Liver (tissue), 9 donors: ENCODE results near the gene UBE3C. TPM values are rescaled to one million over a fixed set of nuclear protein-coding genes. Genes with fewer than 3 reads are reported as not detected.

Source experiments
- DNase-seq: peaks from one replicate; pipeline ENCODE4 v3.0.0-alpha.2; 2017; ENCODE audit warnings: low spot score
- H3K27ac ChIP-seq, 2 donors: one replicate each; pipeline ENCODE4 v1.7.0; 2013; ENCODE audit warnings: inconsistent platforms in 2 of 2, low read length in 2 of 2, control low read depth in 1 of 2, low read depth in 1 of 2, mild to moderate bottlenecking in 1 of 2
- H3K27me3 ChIP-seq, 4 donors: one replicate each; pipeline versions ENCODE4 v1.6.1 to v1.7.0; 2013; ENCODE audit warnings: low read length in 3 of 4, inconsistent platforms in 1 of 4, mild to moderate bottlenecking in 1 of 4, moderate library complexity in 1 of 4; ENCODE audit not compliant: control insufficient read depth in 4 of 4, insufficient read depth in 4 of 4
- H3K36me3 ChIP-seq, 4 donors: one replicate each; pipeline versions ENCODE4 v1.6.1 to v1.7.0; 2013; ENCODE audit warnings: low read length in 3 of 4, mild to moderate bottlenecking in 3 of 4, low read depth in 1 of 4, moderate library complexity in 1 of 4; ENCODE audit not compliant: control insufficient read depth in 4 of 4, insufficient read depth in 3 of 4
- H3K4me1 ChIP-seq, 4 donors: one replicate each; pipeline versions ENCODE4 v1.6.1 to v1.7.0; 2013; ENCODE audit warnings: low read length in 3 of 4, mild to moderate bottlenecking in 3 of 4, moderate library complexity in 1 of 4; ENCODE audit not compliant: control insufficient read depth in 4 of 4, insufficient read depth in 4 of 4
- H3K4me3 ChIP-seq, 3 donors: one replicate each; pipeline versions ENCODE4 v1.6.1 to v1.7.0; 2013; ENCODE audit warnings: low read length in 3 of 3, control low read depth in 1 of 3, low read depth in 1 of 3, mild to moderate bottlenecking in 1 of 3
- H3K9ac ChIP-seq, 2 donors: one replicate each; pipeline ENCODE4 v1.7.0; 2013; ENCODE audit warnings: low read length in 2 of 2, mild to moderate bottlenecking in 2 of 2, moderate library complexity in 2 of 2, control low read depth in 1 of 2, low read depth in 1 of 2
- H3K9me3 ChIP-seq, 4 donors: one replicate each; pipeline versions ENCODE4 v1.6.1 to v1.7.0; 2013; ENCODE audit warnings: low read length in 3 of 4; ENCODE audit not compliant: control insufficient read depth in 4 of 4
- ATF3 ChIP-seq: IDR thresholded peaks from 2 replicates; pipeline ENCODE4 v1.6.1; 2016; ENCODE audit warnings: antibody characterized with exemption
- CTCF ChIP-seq: fragments of 150-350 bp; IDR thresholded peaks from 2 replicates; pipeline ENCODE4 v1.5.1; 2017; ENCODE audit warnings: improper control_type of control experiment, low read depth, low read length; ENCODE audit not compliant: missing input control
- EGR1 ChIP-seq, 2 donors: IDR thresholded peaks; 2 replicates each; pipeline ENCODE4 v1.6.1; 2016 to 2018; ENCODE audit warnings: antibody characterized with exemption in 2 of 2, low read depth in 2 of 2
- GABPA ChIP-seq, 2 donors: IDR thresholded peaks in 1 of 2; conservative IDR thresholded peaks in 1 of 2; 2 replicates each; pipeline ENCODE4 v1.6.1; 2016; ENCODE audit warnings: antibody characterized with exemption in 2 of 2, mild to moderate bottlenecking in 1 of 2, moderate library complexity in 1 of 2
- HNF4A ChIP-seq, 2 donors: conservative IDR thresholded peaks; 2 replicates each; pipeline ENCODE4 v1.6.1; 2016; ENCODE audit warnings: antibody characterized with exemption in 2 of 2, mild to moderate bottlenecking in 2 of 2
- HNF4G ChIP-seq: IDR thresholded peaks from 2 replicates; pipeline ENCODE4 v1.6.1; 2016; ENCODE audit warnings: antibody characterized with exemption
- MAX ChIP-seq: IDR thresholded peaks from 2 replicates; pipeline ENCODE4 v1.6.1; 2016; ENCODE audit warnings: antibody characterized with exemption
- NR2F2 ChIP-seq: IDR thresholded peaks from 2 replicates; pipeline ENCODE4 v1.6.1; 2016; ENCODE audit warnings: antibody characterized with exemption
- RAD21 ChIP-seq, 2 donors: IDR thresholded peaks; 2 replicates each; pipeline ENCODE4 v1.6.1; 2016; ENCODE audit warnings: antibody characterized with exemption in 2 of 2, mild to moderate bottlenecking in 2 of 2
- REST ChIP-seq: IDR thresholded peaks from 2 replicates; pipeline ENCODE4 v1.6.1; 2016; ENCODE audit warnings: antibody characterized with exemption, mild to moderate bottlenecking
- SP1 ChIP-seq: IDR thresholded peaks from 2 replicates; pipeline ENCODE4 v1.6.1; 2018; ENCODE audit warnings: antibody characterized with exemption, mild to moderate bottlenecking
- TAF1 ChIP-seq: conservative IDR thresholded peaks from 2 replicates; pipeline ENCODE4 v1.6.1; 2016; ENCODE audit warnings: antibody characterized with exemption, mild to moderate bottlenecking
- YY1 ChIP-seq: IDR thresholded peaks from 2 replicates; pipeline ENCODE4 v1.6.1; 2016; ENCODE audit warnings: antibody characterized with exemption, mild to moderate bottlenecking
- ZBTB33 ChIP-seq: IDR thresholded peaks from 2 replicates; pipeline ENCODE4 v1.6.1; 2016; ENCODE audit warnings: antibody characterized with exemption
- WGBS: extraction: QIAGEN DNeasy Blood & Tissue Kit; methylation state at CpG from one replicate; pipeline ENCODE4 v1.1.7; 2013; 5-methylcytosine and 5-hydroxymethylcytosine counted together
- polyA plus RNA-seq, 2 donors: library from polyadenylated mRNA; stranded (reverse) in 1 of 2; unstranded in 1 of 2; fragments of 200-250 nt in 1 of 2; fragments of >200 nt in 1 of 2; fragmentation: Nextera tagmentation in 1 of 2; extraction: Ambion mirVana in 1 of 2; gene quantifications; one replicate each; pipeline versions ENCODE4 v1.2.1 to v1.2.3, GENCODE V29; 2013 to 2015
- total RNA-seq, 2 donors: library from RNA; depleted of rRNA; stranded (reverse); fragments of >200 nt; gene quantifications; one replicate each; pipeline ENCODE4 v1.2.3, GENCODE V29; 2014
- donor health status: healthy.
- donor health status: healthy.
- donor health status: healthy.
- donor health status: healthy.
- donor health status: healthy.

UBE3C gene
- total and polyA plus RNA-seq, 4 donors: 10.3 to 61.8 (median 33.9) TPM

- no peak overlapping the region for H3K27ac ChIP-seq
- no peaks in the 10 kb centered on the region for H3K27me3 ChIP-seq
- H3K36me3 ChIP-seq: peaks cover 6 to 58% (median 46%) of the 10 kb centered on the region in 4 donors
- peaks cover 0 to 2% (median under 1%) of the 10 kb centered on the region in 4 donors for H3K4me1 ChIP-seq
- TF ChIP-seq EGR1 (IDR thresholded peaks at IDR 0.05; ENCODE audit: low read depth in 2 of 2) (no peak), HNF4A (conservative IDR thresholded peaks at IDR 0.05) (no peak), GABPA (IDR thresholded peaks at IDR 0.05 in 1 of 2, conservative IDR thresholded peaks at IDR 0.05 in 1 of 2) (no peak), MAX (no peak), CTCF (no peak), SP1 (no peak), YY1 (no peak), NR2F2 (no peak), REST (no peak), RAD21 (IDR thresholded peaks at IDR 0.05) (no peak)
- H3K4me3 ChIP-seq: no peak overlapping the region
- no peak overlapping the region for H3K9ac ChIP-seq
- WGBS: 86% methylated on average over 8 of the region's 8 CpGs
- no peak for DNase-seq
- H3K9me3 ChIP-seq: no peaks in the 10 kb centered on the region
These were observed 49.5 kb downstream of the UBE3C start for GRCh38 chr7:157188091-157188665.

GRCh38 chr7:157189405-157189804, 50.7 kb downstream of the UBE3C start:
- H3K36me3 ChIP-seq: peaks cover 5 to 46% (median 37%) of the 10 kb centered on the region in 4 donors
- WGBS: 96% methylated on average over 6 of the region's 6 CpGs
- no peak overlapping the region for H3K9ac ChIP-seq
- no peak for DNase-seq
- no peak overlapping the region for H3K4me3 ChIP-seq
- TF ChIP-seq NR2F2: no peak
- no peak for TF ChIP-seq RAD21 (IDR thresholded peaks at IDR 0.05)
- no peak for TF ChIP-seq EGR1 (IDR thresholded peaks at IDR 0.05; ENCODE audit: low read depth in 2 of 2)
- TF ChIP-seq HNF4G: no peak
- no peak for TF ChIP-seq ZBTB33
- no peak for TF ChIP-seq ATF3
- no peak for TF ChIP-seq MAX
- no peak for TF ChIP-seq CTCF
- TF ChIP-seq TAF1: no peak
- H3K9me3 ChIP-seq: no peaks in the 10 kb centered on the region
- H3K27me3 ChIP-seq: no peaks in the 10 kb centered on the region
- peaks cover 2 to 11% (median 7%) of the 10 kb centered on the region in 4 donors for H3K4me1 ChIP-seq
- H3K27ac ChIP-seq: no peak overlapping the region
